ENCODE measurements around the gene GLB1L2.

GLB1L2 gene

GRCh38 chr11:134385774-134386565 is 54.2 kb downstream of the GLB1L2 start:
- TF ChIP-seq CTCF (IDR thresholded peaks at IDR 0.05; ENCODE audit: borderline replicate concordance, extremely low read depth, low read length, poor library complexity, severe bottlenecking) (no peak), EZH2 (IDR thresholded peaks at IDR 0.05; ENCODE audit: borderline replicate concordance, low read depth, low read length, severe bottlenecking) (no peak)
- Histone ChIP-seq H4K20me1 (ENCODE audit: insufficient read depth, low read length) (peaks cover 7% of the 10 kb centered on the region), H3K4me3 (ENCODE audit: low read depth in 1 of 2, low read length in 2 of 2) (no peak overlapping the region), H3K36me3 (ENCODE audit: insufficient read depth, low read length) (no peaks in the 10 kb centered on the region), H3K9me3 (ENCODE audit: insufficient read depth, low read length, severe bottlenecking) (no peaks in the 10 kb centered on the region), H2AFZ (ENCODE audit: low read depth, low read length) (no peak overlapping the region), H3K9ac (ENCODE audit: low read depth, low read length) (no peak overlapping the region), H3K27ac (ENCODE audit: low read length) (no peak overlapping the region), H3K4me1 (ENCODE audit: insufficient read depth, low read length) (peaks cover 34% of the 10 kb centered on the region), H3K27me3 (ENCODE audit: insufficient read depth, low read length, poor library complexity) (no peaks in the 10 kb centered on the region), H3K79me2 (ENCODE audit: insufficient read depth, low read length) (no peaks in the 10 kb centered on the region), H3K4me2 (ENCODE audit: insufficient read depth, low read length) (no peak overlapping the region)
- ATAC-seq (ENCODE audit: insufficient read depth, low read depth), result peak; percentile 32
- peak; percentile 64 for DNase-seq

DNA sequence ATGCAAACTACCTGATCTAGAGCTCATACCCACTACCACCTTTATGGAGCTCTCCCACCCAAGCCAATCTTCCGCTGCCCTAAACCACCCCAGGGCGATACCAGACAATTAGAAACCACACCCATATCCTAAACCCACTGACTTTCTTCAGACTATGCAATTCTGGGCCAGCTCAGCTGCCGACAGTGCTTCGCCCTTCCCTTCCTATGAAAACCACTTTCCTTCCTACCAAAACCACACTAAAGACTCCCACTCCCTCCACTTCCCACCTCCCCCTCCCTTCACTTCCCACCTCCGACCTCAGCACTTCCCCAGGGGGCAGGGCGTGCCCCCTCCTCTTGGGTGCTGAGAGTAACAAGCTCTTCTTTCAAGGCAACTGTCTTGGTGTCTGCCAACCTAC is 55.2 kb downstream of the GLB1L2 start:
- peak; percentile 88 for DNase-seq
- Histone ChIP-seq H3K4me1 (ENCODE audit: insufficient read depth, low read length) (peaks cover 38% of the 10 kb centered on the region), H3K9ac (ENCODE audit: low read depth, low read length) (no peak overlapping the region), H3K79me2 (ENCODE audit: insufficient read depth, low read length) (no peaks in the 10 kb centered on the region), H3K4me2 (ENCODE audit: insufficient read depth, low read length) (no peak overlapping the region), H3K4me3 (ENCODE audit: low read depth in 1 of 2, low read length in 2 of 2) (no peak overlapping the region), H3K27ac (ENCODE audit: low read length) (no peak overlapping the region), H4K20me1 (ENCODE audit: insufficient read depth, low read length) (peaks cover 7% of the 10 kb centered on the region), H3K27me3 (ENCODE audit: insufficient read depth, low read length, poor library complexity) (no peaks in the 10 kb centered on the region), H3K36me3 (ENCODE audit: insufficient read depth, low read length) (no peaks in the 10 kb centered on the region), H3K9me3 (ENCODE audit: insufficient read depth, low read length, severe bottlenecking) (no peaks in the 10 kb centered on the region), H2AFZ (ENCODE audit: low read depth, low read length) (no peak overlapping the region)
- TF ChIP-seq EZH2 (IDR thresholded peaks at IDR 0.05; ENCODE audit: borderline replicate concordance, low read depth, low read length, severe bottlenecking) (no peak), CTCF (IDR thresholded peaks at IDR 0.05; ENCODE audit: borderline replicate concordance, extremely low read depth, low read length, poor library complexity, severe bottlenecking) (no peak)
- ATAC-seq (ENCODE audit: insufficient read depth, low read depth), result peak; percentile 87

GRCh38 chr11:134387501-134387900 is 55.7 kb downstream of the GLB1L2 start:
- no peaks in the 10 kb centered on the region for H3K9me3 ChIP-seq (ENCODE audit: insufficient read depth, low read length, severe bottlenecking)
- H3K27ac ChIP-seq (ENCODE audit: low read length), result no peak overlapping the region
- H2AFZ ChIP-seq (ENCODE audit: low read depth, low read length), result no peak overlapping the region
- H3K79me2 ChIP-seq (ENCODE audit: insufficient read depth, low read length), result no peaks in the 10 kb centered on the region
- no peak overlapping the region for H3K9ac ChIP-seq (ENCODE audit: low read depth, low read length)
- DNase-seq (no peak), ATAC-seq (ENCODE audit: insufficient read depth, low read depth) (peak; percentile 16)
- H3K4me3 ChIP-seq (ENCODE audit: low read depth in 1 of 2, low read length in 2 of 2), result no peak overlapping the region
- H4K20me1 ChIP-seq (ENCODE audit: insufficient read depth, low read length), result peaks cover 7% of the 10 kb centered on the region
- TF ChIP-seq CTCF (IDR thresholded peaks at IDR 0.05; ENCODE audit: borderline replicate concordance, extremely low read depth, low read length, poor library complexity, severe bottlenecking) (no peak), EZH2 (IDR thresholded peaks at IDR 0.05; ENCODE audit: borderline replicate concordance, low read depth, low read length, severe bottlenecking) (no peak)
- peak overlapping the region; percentile 1; the same call in 1 of the 2 replicates for H3K4me2 ChIP-seq (ENCODE audit: insufficient read depth, low read length)
- H3K36me3 ChIP-seq (ENCODE audit: insufficient read depth, low read length), result no peaks in the 10 kb centered on the region
- H3K27me3 ChIP-seq (ENCODE audit: insufficient read depth, low read length, poor library complexity), result no peaks in the 10 kb centered on the region
- H3K4me1 ChIP-seq (ENCODE audit: insufficient read depth, low read length), result peaks cover 38% of the 10 kb centered on the region

Data from DND-41 (cell line).